22Rv1 (cell line): ENCODE results near the gene CCNL1.
"Not testable (repeated sequence)": the region's sequence is repeated elsewhere in the genome, so short reads cannot be mapped to it uniquely, and the experiment has no call there.

Experiments
- H3K27ac ChIP-seq: fragments of 450-650 bp; 2 replicates; pipeline ENCODE4 v1.5.1; 2017
- CTCF ChIP-seq: fragments of 450-650 bp; IDR thresholded peaks from 2 replicates; pipeline ENCODE4 v1.5.1; 2017; ENCODE audit warnings: mild to moderate bottlenecking
- ZFX ChIP-seq: fragments of 450-650 bp; IDR thresholded peaks from 2 replicates; pipeline ENCODE4 v1.6.1; 2017; ENCODE audit warnings: antibody characterized with exemption, borderline replicate concordance

CCNL1 gene

GRCh38 chr3:157190380-157190872 lies 30.5 kb upstream of the CCNL1 start:
- H3K27ac ChIP-seq, result no peak overlapping the region
- no peak for TF ChIP-seq ZFX
- TF ChIP-seq CTCF, result no peak

GRCh38 chr3:157188391-157188790 lies 28.4 kb upstream of the CCNL1 start:
- no peak for TF ChIP-seq CTCF
- no peak for TF ChIP-seq ZFX
- H3K27ac ChIP-seq, result no peak overlapping the region

- TF ChIP-seq CTCF, result no peak
- no peak for TF ChIP-seq ZFX
- no peak overlapping the region for H3K27ac ChIP-seq
These were observed 22.9 kb upstream of the CCNL1 start for GRCh38 chr3:157182879-157183278.

- TF ChIP-seq CTCF, result no peak
- TF ChIP-seq ZFX, result no peak
These were observed 20.3 kb upstream of the CCNL1 start for GRCh38 chr3:157180262-157180661.

GRCh38 chr3:157179365-157179803 lies 19.4 kb upstream of the CCNL1 start:
- TF ChIP-seq ZFX, result no peak
- TF ChIP-seq CTCF, result no peak

More at GRCh38 chr3:157180262-157180661, 20.3 kb upstream of the CCNL1 start:
- H3K27ac ChIP-seq, result no peak overlapping the region

GRCh38 chr3:157178503-157179364 lies 18.8 kb upstream of the CCNL1 start:
- H3K27ac ChIP-seq, result not testable (repeated sequence)

More at GRCh38 chr3:157179365-157179803, 19.4 kb upstream of the CCNL1 start:
- no peak overlapping the region for H3K27ac ChIP-seq

- not testable (repeated sequence) for H3K27ac ChIP-seq
These were observed 18.0 kb upstream of the CCNL1 start for GRCh38 chr3:157177801-157178453.

GRCh38 chr3:157176934-157177333 lies 17.0 kb upstream of the CCNL1 start:
- TF ChIP-seq CTCF, result no peak
- TF ChIP-seq ZFX, result no peak

More at GRCh38 chr3:157176934-157177333, 17.0 kb upstream of the CCNL1 start:
- H3K27ac ChIP-seq, result no peak overlapping the region; the same call in 1 of the 2 replicates
